ENCODE data around the gene SERAC1.

- no peak for TF ChIP-seq POLR2A (IDR thresholded peaks at IDR 0.05)
- TF ChIP-seq CTCF (IDR thresholded peaks at IDR 0.05): no peak
- no peak for TF ChIP-seq EP300 (IDR thresholded peaks at IDR 0.05)
These were observed 75.3 kb downstream of the SERAC1 start for GRCh38 chr6:158092806-158093205.
